HepG2 (cell line): Measurements from ENCODE around the gene CLDN9. TPM values are rescaled to one million over a fixed set of nuclear protein-coding genes. Genes with fewer than 3 reads are reported as not detected.
A peak's percentile ranks its signal among the peaks of the same experiment; 100 is the strongest.

Source experiments
- ATAC-seq: fragments of 200-7000 bp; cut with Tn5 transposase; 3 replicates; pipeline ENCODE4 v1.9.1; 2020; ENCODE audit warnings: mild to moderate bottlenecking, moderate library complexity
- BruUV-seq: library from RNA; stranded (reverse); fragments of 400-500 nt; replicated peaks from 2 replicates; lab custom pipeline; 2021; lab: Mats Ljungman, UMichigan
- CTCF ChIA-PET: fragments of 300-600 bp; formaldehyde crosslinking; extraction: SDS; loops from one replicate; lab custom pipeline; 2021; ENCODE audit warnings: low total read pairs, inconsistent platforms, low intra/inter-chr PET ratio; lab: Yijun Ruan, JAX
- POLR2A ChIA-PET: fragments of 350-600 bp; sonication (Branson Sonifier 250); formaldehyde crosslinking; loops from one replicate; lab custom pipeline; 2020; ENCODE audit warnings: antibody characterized with exemption, inconsistent platforms; lab: Yijun Ruan, JAX
- DNase-seq: peaks from one replicate; pipeline ENCODE4 v3.0.0-alpha.2; 2015; ENCODE audit warnings: low spot score
- FAIRE-seq: peaks from 3 replicates; lab custom pipeline; 2011; peaks lifted over from hg19 to GRCh38; lab: Jason Lieb, UNC
- H2AFZ ChIP-seq: one replicate; pipeline ENCODE4 v1.6.1; 2011; ENCODE audit warnings: low read length, inconsistent platforms
- H3K27ac ChIP-seq: fragments of 300-600 bp; 3 replicates; pipeline ENCODE4 v1.8.0; 2011; ENCODE audit warnings: mixed run types, mild to moderate bottlenecking, mixed read lengths, low read length, inconsistent platforms; ENCODE audit not compliant: insufficient read depth; ENCODE audit errors: extremely low read length
- H3K27me3 ChIP-seq, 2 experiments: fragments of 200-600 bp in 1 of 2; 2 replicates in 1 of 2; 3 replicates in 1 of 2; pipeline versions ENCODE4 v1.6.0 to v1.8.0; 2011; ENCODE audit warnings: low read length in 2 of 2, mild to moderate bottlenecking in 2 of 2, moderate library complexity in 2 of 2, inconsistent platforms in 1 of 2; ENCODE audit not compliant: insufficient read depth in 2 of 2, control insufficient read depth in 1 of 2
- H3K36me3 ChIP-seq, 2 experiments: fragments of 200-600 bp in 1 of 2; replicated peaks in 1 of 2; 2 replicates in 1 of 2; 3 replicates in 1 of 2; pipeline versions ENCODE4 v1.5.1 to v1.8.0; 2011; ENCODE audit warnings: low read length in 2 of 2, inconsistent platforms in 1 of 2; ENCODE audit not compliant: insufficient read depth in 2 of 2, control insufficient read depth in 1 of 2
- H3K4me1 ChIP-seq: 2 replicates; pipeline ENCODE4 v1.5.1; 2012; ENCODE audit warnings: low read length, inconsistent platforms; ENCODE audit not compliant: insufficient read depth
- H3K4me2 ChIP-seq: 2 replicates; pipeline ENCODE4 v1.6.0; 2011; ENCODE audit warnings: low read depth, low read length, inconsistent platforms
- H3K4me3 ChIP-seq, 3 experiments: fragments of 200-600 bp in 1 of 3; sonication (generic), shearing (Covaris generic) in 1 of 3; replicated peaks in 1 of 3; 2 replicates each; pipeline ENCODE4 v1.5.1; 2011 to 2016; ENCODE audit warnings: low read length in 3 of 3, inconsistent platforms in 2 of 3, low read depth in 2 of 3, mild to moderate bottlenecking in 2 of 3, control low read depth in 1 of 3, mixed read lengths in 1 of 3; ENCODE audit not compliant: insufficient read depth in 1 of 3
- H3K79me2 ChIP-seq: one replicate; pipeline ENCODE4 v1.6.1; 2011; ENCODE audit warnings: low read length, inconsistent platforms; ENCODE audit not compliant: insufficient read depth
- H3K9ac ChIP-seq: 2 replicates; pipeline ENCODE4 v1.6.0; 2011; ENCODE audit warnings: mild to moderate bottlenecking, low read depth, low read length, inconsistent platforms; ENCODE audit not compliant: insufficient read depth
- H3K9me3 ChIP-seq: 2 replicates; pipeline ENCODE4 v1.5.1; 2012; ENCODE audit warnings: mild to moderate bottlenecking, low read length
- H4K20me1 ChIP-seq: 2 replicates; pipeline ENCODE4 v1.6.0; 2011; ENCODE audit warnings: inconsistent platforms, mild to moderate bottlenecking, low read length, moderate library complexity; ENCODE audit not compliant: insufficient read depth
- FOSL2 ChIP-seq: sonication (generic); formaldehyde crosslinking; IDR thresholded peaks from 2 replicates; pipeline ENCODE4 v1.4.0; 2020; ENCODE audit warnings: missing genetic modification reagents
- HDAC1 ChIP-seq: sonication (generic); formaldehyde crosslinking; IDR thresholded peaks from 2 replicates; pipeline ENCODE4 v1.5.1; 2020; ENCODE audit warnings: mild to moderate bottlenecking, missing genetic modification reagents
- KDM2A ChIP-seq: sonication (generic); formaldehyde crosslinking; IDR thresholded peaks from 2 replicates; pipeline ENCODE4 v1.4.0; 2020; ENCODE audit warnings: low read depth, missing genetic modification reagents, borderline replicate concordance
- LCORL ChIP-seq, 2 experiments: fragments of 450-650 bp in 1 of 2; sonication (generic) in 1 of 2; formaldehyde crosslinking in 1 of 2; IDR thresholded peaks; 2 replicates each; pipeline versions ENCODE4 v1.5.0 to v1.6.1; 2017 to 2020; ENCODE audit warnings: antibody characterized with exemption in 1 of 2, missing genetic modification reagents in 1 of 2
- MYC ChIP-seq: sonication (generic); formaldehyde crosslinking; IDR thresholded peaks from 2 replicates; pipeline ENCODE4 v1.9.0; 2021; ENCODE audit warnings: missing genetic modification reagents, borderline replicate concordance
- POGZ ChIP-seq: sonication (generic); formaldehyde crosslinking; IDR thresholded peaks from 2 replicates; pipeline ENCODE4 v1.4.0; 2020; ENCODE audit warnings: mild to moderate bottlenecking, missing genetic modification reagents
- POLR2G ChIP-seq: fragments of 200-400 bp; formaldehyde crosslinking; IDR thresholded peaks from 2 replicates; pipeline ENCODE4 v1.6.1; 2018; ENCODE audit warnings: mild to moderate bottlenecking, low read depth, low read length, moderate library complexity
- RFX3 ChIP-seq: IDR thresholded peaks from 2 replicates; pipeline ENCODE4 v1.6.1; 2016; ENCODE audit warnings: missing biosample characterization, missing genetic modification reagents
- SALL1 ChIP-seq: sonication (generic); formaldehyde crosslinking; IDR thresholded peaks from 2 replicates; pipeline ENCODE4 v1.8.0; 2022; ENCODE audit warnings: mild to moderate bottlenecking, missing genetic modification reagents
- ZEB1 ChIP-seq: IDR thresholded peaks from 2 replicates; pipeline ENCODE4 v1.6.1; 2012; ENCODE audit warnings: mild to moderate bottlenecking, low read depth, inconsistent platforms; ENCODE audit not compliant: insufficient replicate concordance
- ZNF317 ChIP-seq: sonication (generic); formaldehyde crosslinking; IDR thresholded peaks from 2 replicates; pipeline ENCODE4 v1.5.0; 2020; ENCODE audit warnings: mild to moderate bottlenecking, missing genetic modification reagents
- ZNF333 ChIP-seq: sonication (generic); formaldehyde crosslinking; IDR thresholded peaks from 2 replicates; pipeline ENCODE4 v1.4.0; 2020; ENCODE audit warnings: mild to moderate bottlenecking, missing genetic modification reagents, borderline replicate concordance
- ZNF670 ChIP-seq: sonication (generic); formaldehyde crosslinking; IDR thresholded peaks from 2 replicates; pipeline ENCODE4 v1.8.0; 2022; ENCODE audit warnings: mild to moderate bottlenecking, missing genetic modification reagents, borderline replicate concordance
- WGBS: methylation state at CpG from one replicate; pipeline ENCODE4 v1.1.6; 2017; ENCODE audit warnings: low lambda C conversion rate; 5-methylcytosine and 5-hydroxymethylcytosine counted together
- in situ Hi-C: cut with HindIII; loops from 2 replicates; pipeline ENCODE4 v1.10.0; 2017; ENCODE audit warnings: low pct_unique_long_range_greater_than_20kb; ENCODE audit not compliant: extremely low pct_ligation_motif_present
- intact Hi-C: fragments of 100-400 bp; cut with micrococcal nuclease; formaldehyde crosslinking; loops from one replicate; pipeline ENCODE4 v1.10.0; 2022; ENCODE audit not compliant: unreplicated experiment
- polyA plus RNA-seq, 8 experiments: library from polyadenylated mRNA; depleted of rRNA in 3 of 8; stranded (reverse) in 7 of 8; unstranded in 1 of 8; fragments of >200 nt; fragmentation: Illumina TruSeq in 4 of 8; extraction: Trizol in 4 of 8; gene quantifications; 2 replicates each; pipeline versions ENCODE4 v1.2.1 to v1.2.3, GENCODE V29; 2011 to 2016; ENCODE audit warnings: low read depth in 4 of 8, missing spikeins in 1 of 8, mixed read lengths in 1 of 8; ENCODE audit not compliant: insufficient read depth in 1 of 8
- total RNA-seq, 5 experiments: library from RNA; depleted of rRNA; stranded (reverse); fragments of >200 nt; fragmentation: Illumina TruSeq; extraction: Trizol; gene quantifications; 2 replicates each; pipeline ENCODE4 v1.2.3, GENCODE V29; 2016; ENCODE audit warnings: low read depth in 1 of 5
- TF ChIP-seq, protein P1 (sequence below): sonication (generic); formaldehyde crosslinking; IDR thresholded peaks from 2 replicates; pipeline ENCODE4 v1.9.0; 2021; ENCODE audit warnings: missing genetic modification reagents, mild to moderate bottlenecking, borderline replicate concordance
- TF ChIP-seq, protein P2 (sequence below): IDR thresholded peaks from 2 replicates; pipeline ENCODE4 v1.6.1; 2012; ENCODE audit warnings: inconsistent platforms
- TF ChIP-seq, protein P3 (sequence below): sonication (generic); formaldehyde crosslinking; IDR thresholded peaks from 2 replicates; pipeline ENCODE4 v1.8.1; 2023; ENCODE audit warnings: mild to moderate bottlenecking, missing genetic modification reagents
- TF ChIP-seq, protein P4 (sequence below): sonication (generic); formaldehyde crosslinking; IDR thresholded peaks from 2 replicates; pipeline ENCODE4 v1.4.0; 2020; ENCODE audit warnings: missing genetic modification reagents

Gene CLDN9
- total and polyA plus RNA-seq, 2 of the 13 experiments (the other 11 are each of a cell fraction or from before 2014, with no cell fraction given): 0.15 to 0.26 TPM

DNA sequence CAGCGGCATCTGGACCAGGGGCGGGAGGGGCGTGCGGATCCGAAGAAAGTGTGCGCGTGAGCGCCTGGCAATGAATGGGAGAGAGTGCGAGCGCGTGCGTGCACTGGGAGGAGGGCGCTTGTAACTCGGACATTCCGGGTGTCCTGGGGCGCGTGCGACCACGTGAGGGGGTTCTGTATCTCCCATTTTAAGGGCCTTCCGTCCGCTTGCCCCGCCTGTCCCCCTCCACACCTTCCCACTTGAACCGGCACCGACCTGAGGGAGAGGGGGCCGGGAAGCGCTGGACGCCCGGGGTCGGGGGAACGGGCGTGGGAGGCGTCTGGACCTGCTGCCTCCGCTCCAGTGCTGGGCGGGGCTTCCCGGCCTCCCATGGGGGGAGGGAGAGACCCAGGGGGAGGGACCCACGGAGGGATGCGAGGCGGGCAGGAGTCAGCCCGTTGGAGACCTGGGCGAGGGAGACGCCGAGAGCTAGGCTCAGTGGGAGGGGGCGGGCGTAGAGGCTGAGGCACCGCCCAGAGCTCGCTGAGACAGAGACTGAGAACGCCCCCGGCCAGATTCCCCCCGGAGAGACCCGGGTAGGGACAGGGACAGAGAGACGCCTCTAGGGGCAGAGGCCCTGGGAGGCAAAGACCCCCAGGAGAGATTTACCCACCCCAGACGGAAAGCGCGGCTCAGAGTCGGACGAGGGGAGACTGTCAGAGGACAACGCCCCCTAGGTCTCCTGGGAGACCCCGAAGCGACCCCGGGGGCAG is 48.8 kb upstream of the CLDN9 start, which contains the start of gene KREMEN2:
KREMEN2 (plus strand) TSS at position 553 of the 752 bp plus-strand sequence. CDS start 246 bp downstream, outside the sequence.
- peak within 1 kb of the TSS; percentile 91 for H3K4me2 ChIP-seq
- ChIA-PET POLR2A (interaction anchor here (1.0 to 2.5 kb wide), 7 partner anchors 16 to 64 kb away, joined by 3 to 11 read pairs (median 5); partner anchors contain the start of genes HCFC1R1, PKMYT1 and THOC6), CTCF (interaction anchor here (1.5 kb wide), 1 partner anchor 20 kb away, joined by 3 read pairs; no protein-coding TSS in a partner anchor)
- intact Hi-C loops: loop anchor here (2.0 kb wide), 1 partner anchor 19 kb away; no protein-coding TSS in a partner anchor
- H3K79me2 ChIP-seq: no peaks in the 10 kb centered on the region
- no peak within 1 kb of the TSS for H2AFZ ChIP-seq
- WGBS: 0% methylated on average over 9 of the region's 60 CpGs
- no peaks in the 10 kb centered on the region for H3K36me3 ChIP-seq
- H3K4me1 ChIP-seq: peaks cover 29% of the 10 kb centered on the region
- 0 out of 2 replicates have a peak within 1 kb of the TSS, but pooled peaks have one; percentile 22 for H3K9ac ChIP-seq
- H3K4me3 ChIP-seq: peak within 1 kb of the TSS; percentile 51 to 78 (median 63)
- H4K20me1 ChIP-seq: no peaks in the 10 kb centered on the region
- no TSS peak for BruUV-seq
- H3K9me3 ChIP-seq: no peaks in the 10 kb centered on the region
- peaks cover 0 to 15% of the 10 kb centered on the region in 2 experiments; a peak in 3 of 5 replicates for H3K27me3 ChIP-seq
- H3K27ac ChIP-seq: no peak within 1 kb of the TSS
- ATAC-seq (peak; percentile 29), DNase-seq (peak; percentile 56), FAIRE-seq (no peak)
- in situ Hi-C loops: no loop called here
- TF ChIP-seq ZEB1 (peak; percentile 17), SALL1 (CRISPR knock-in tag) (peak; percentile 35; the same call in 1 of the 2 replicates), LCORL (IDR thresholded peaks at IDR 0.05) (no peak), LCORL (CRISPR knock-in tag; IDR thresholded peaks at IDR 0.05) (0 out of 2 replicates have a peak, but pooled peaks have one; percentile 42), HDAC1 (peak; percentile 63; the same call in 1 of the 2 replicates), POGZ (CRISPR knock-in tag) (0 out of 2 replicates have a peak, but pooled peaks have one; percentile 32), POLR2G (peak; percentile 58), ZNF333 (0 out of 2 replicates have a peak, but pooled peaks have one; percentile 54), MYC (CRISPR knock-in tag) (peak; percentile 53; the same call in 1 of the 2 replicates), FOSL2 (CRISPR knock-in tag) (peak; percentile 17; the same call in 1 of the 2 replicates), ZNF670 (CRISPR knock-in tag) (peak; percentile 79; the same call in 1 of the 2 replicates), RFX3 (CRISPR knock-in tag) (no peak), ZNF317 (CRISPR knock-in tag) (0 out of 2 replicates have a peak, but pooled peaks have one; percentile 30), KDM2A (peak; percentile 72; the same call in 1 of the 2 replicates)
- TF ChIP-seq, protein P1, sequence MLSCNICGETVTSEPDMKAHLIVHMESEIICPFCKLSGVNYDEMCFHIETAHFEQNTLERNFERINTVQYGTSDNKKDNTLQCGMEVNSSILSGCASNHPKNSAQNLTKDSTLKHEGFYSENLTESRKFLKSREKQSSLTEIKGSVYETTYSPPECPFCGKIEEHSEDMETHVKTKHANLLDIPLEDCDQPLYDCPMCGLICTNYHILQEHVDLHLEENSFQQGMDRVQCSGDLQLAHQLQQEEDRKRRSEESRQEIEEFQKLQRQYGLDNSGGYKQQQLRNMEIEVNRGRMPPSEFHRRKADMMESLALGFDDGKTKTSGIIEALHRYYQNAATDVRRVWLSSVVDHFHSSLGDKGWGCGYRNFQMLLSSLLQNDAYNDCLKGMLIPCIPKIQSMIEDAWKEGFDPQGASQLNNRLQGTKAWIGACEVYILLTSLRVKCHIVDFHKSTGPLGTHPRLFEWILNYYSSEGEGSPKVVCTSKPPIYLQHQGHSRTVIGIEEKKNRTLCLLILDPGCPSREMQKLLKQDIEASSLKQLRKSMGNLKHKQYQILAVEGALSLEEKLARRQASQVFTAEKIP (CRISPR knock-in tag): no peak
- TF ChIP-seq, protein P2, sequence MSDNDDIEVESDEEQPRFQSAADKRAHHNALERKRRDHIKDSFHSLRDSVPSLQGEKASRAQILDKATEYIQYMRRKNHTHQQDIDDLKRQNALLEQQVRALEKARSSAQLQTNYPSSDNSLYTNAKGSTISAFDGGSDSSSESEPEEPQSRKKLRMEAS: peak; percentile 15; the same call in 1 of the 2 replicates
- TF ChIP-seq, protein P3, sequence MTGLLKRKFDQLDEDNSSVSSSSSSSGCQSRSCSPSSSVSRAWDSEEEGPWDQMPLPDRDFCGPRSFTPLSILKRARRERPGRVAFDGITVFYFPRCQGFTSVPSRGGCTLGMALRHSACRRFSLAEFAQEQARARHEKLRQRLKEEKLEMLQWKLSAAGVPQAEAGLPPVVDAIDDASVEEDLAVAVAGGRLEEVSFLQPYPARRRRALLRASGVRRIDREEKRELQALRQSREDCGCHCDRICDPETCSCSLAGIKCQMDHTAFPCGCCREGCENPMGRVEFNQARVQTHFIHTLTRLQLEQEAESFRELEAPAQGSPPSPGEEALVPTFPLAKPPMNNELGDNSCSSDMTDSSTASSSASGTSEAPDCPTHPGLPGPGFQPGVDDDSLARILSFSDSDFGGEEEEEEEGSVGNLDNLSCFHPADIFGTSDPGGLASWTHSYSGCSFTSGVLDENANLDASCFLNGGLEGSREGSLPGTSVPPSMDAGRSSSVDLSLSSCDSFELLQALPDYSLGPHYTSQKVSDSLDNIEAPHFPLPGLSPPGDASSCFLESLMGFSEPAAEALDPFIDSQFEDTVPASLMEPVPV: 0 out of 2 replicates have a peak, but pooled peaks have one; percentile 45
- TF ChIP-seq, protein P4, sequence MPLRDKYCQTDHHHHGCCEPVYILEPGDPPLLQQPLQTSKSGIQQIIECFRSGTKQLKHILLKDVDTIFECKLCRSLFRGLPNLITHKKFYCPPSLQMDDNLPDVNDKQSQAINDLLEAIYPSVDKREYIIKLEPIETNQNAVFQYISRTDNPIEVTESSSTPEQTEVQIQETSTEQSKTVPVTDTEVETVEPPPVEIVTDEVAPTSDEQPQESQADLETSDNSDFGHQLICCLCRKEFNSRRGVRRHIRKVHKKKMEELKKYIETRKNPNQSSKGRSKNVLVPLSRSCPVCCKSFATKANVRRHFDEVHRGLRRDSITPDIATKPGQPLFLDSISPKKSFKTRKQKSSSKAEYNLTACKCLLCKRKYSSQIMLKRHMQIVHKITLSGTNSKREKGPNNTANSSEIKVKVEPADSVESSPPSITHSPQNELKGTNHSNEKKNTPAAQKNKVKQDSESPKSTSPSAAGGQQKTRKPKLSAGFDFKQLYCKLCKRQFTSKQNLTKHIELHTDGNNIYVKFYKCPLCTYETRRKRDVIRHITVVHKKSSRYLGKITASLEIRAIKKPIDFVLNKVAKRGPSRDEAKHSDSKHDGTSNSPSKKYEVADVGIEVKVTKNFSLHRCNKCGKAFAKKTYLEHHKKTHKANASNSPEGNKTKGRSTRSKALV (CRISPR knock-in tag): peak; percentile 9; the same call in 1 of the 2 replicates
